Testis (tissue), 2 donors: ENCODE data around the gene CCNL2.

Experiments used
- POLR2A ChIP-seq: fragments of 450-650 bp; IDR thresholded peaks from one replicate; pipeline ENCODE4 v1.6.1; 2017; ENCODE audit warnings: antibody characterized with exemption, mild to moderate bottlenecking, moderate library complexity
- TF ChIP-seq, protein P1 (sequence below), 3 experiments: fragments of 450-650 bp in 2 of 3; fragments of 200-600 bp in 1 of 3; sonication (generic) in 1 of 3; IDR thresholded peaks; one replicate each; pipeline ENCODE4 v1.5.1; 2016 to 2019; ENCODE audit warnings: antibody characterized with exemption in 3 of 3, mild to moderate bottlenecking in 2 of 3, moderate library complexity in 1 of 3

GRCh38 chr1:1335792-1336248 is 63.3 kb downstream of the CCNL2 start:
- TF ChIP-seq, protein P1, sequence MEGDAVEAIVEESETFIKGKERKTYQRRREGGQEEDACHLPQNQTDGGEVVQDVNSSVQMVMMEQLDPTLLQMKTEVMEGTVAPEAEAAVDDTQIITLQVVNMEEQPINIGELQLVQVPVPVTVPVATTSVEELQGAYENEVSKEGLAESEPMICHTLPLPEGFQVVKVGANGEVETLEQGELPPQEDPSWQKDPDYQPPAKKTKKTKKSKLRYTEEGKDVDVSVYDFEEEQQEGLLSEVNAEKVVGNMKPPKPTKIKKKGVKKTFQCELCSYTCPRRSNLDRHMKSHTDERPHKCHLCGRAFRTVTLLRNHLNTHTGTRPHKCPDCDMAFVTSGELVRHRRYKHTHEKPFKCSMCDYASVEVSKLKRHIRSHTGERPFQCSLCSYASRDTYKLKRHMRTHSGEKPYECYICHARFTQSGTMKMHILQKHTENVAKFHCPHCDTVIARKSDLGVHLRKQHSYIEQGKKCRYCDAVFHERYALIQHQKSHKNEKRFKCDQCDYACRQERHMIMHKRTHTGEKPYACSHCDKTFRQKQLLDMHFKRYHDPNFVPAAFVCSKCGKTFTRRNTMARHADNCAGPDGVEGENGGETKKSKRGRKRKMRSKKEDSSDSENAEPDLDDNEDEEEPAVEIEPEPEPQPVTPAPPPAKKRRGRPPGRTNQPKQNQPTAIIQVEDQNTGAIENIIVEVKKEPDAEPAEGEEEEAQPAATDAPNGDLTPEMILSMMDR (IDR thresholded peaks at IDR 0.05) = no peak
- no peak for TF ChIP-seq POLR2A
